Iris pigment epithelial cell (primary cell): ENCODE measurements around the gene FXR2.

Experiments
- DNase-seq: peaks from one replicate; pipeline ENCODE4 v3.0.0-alpha.2; 2011; ENCODE audit warnings: low read depth

Gene FXR2

DNA sequence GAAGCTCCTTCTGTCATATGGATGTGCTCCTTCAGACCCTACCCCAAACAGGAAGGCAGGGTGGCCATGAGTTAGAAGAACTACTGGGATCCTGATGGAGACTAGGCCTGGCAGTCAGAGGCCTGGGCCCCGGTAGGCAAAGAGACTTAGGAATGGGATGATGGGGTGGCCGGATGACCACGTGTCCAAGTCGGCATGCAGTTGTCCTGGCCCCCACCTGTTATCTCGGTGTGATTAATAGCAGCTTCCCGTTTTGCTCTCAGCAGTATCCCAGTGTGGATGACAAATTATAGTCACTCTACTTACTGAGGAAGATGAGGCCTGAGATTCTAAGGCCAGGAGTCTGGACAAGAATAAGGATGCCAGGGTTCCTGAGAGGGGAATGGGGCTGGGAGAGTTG lies 64.4 kb downstream of the FXR2 start:
- no peak for DNase-seq

DNA sequence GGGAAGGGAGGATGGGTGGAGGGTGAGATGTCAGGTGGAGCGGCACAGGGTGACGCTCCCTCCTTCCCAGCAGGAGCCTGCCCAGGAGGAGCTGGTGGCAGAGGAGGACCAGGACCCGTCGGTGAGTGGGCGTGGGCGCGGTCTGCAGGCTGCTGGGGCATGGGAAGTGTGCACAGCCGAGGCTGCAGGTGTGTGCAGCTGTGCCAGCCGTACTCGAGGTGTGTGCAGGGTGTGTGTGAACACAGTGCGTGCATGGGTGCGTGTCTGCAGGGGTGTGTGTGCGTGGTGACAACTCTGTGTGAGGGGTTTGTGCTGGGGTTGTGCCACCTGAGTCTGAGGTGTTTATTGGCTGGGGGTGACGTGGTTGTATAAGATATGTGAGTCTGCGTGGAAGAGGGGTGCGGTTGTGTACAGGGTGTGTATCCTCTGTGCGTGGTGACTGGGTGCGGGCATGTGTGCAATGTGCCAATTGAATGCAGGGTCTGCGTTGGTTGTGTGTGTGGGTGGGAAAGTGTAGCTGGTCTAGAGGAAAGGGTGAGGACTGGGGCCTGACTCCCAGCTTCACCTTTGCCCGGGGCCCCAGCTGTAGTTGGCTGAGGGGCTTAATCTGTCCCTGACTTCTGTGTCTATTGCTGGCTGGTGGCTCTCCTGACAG lies 65.2 kb downstream of the FXR2 start:
- DNase-seq: no peak

DNA sequence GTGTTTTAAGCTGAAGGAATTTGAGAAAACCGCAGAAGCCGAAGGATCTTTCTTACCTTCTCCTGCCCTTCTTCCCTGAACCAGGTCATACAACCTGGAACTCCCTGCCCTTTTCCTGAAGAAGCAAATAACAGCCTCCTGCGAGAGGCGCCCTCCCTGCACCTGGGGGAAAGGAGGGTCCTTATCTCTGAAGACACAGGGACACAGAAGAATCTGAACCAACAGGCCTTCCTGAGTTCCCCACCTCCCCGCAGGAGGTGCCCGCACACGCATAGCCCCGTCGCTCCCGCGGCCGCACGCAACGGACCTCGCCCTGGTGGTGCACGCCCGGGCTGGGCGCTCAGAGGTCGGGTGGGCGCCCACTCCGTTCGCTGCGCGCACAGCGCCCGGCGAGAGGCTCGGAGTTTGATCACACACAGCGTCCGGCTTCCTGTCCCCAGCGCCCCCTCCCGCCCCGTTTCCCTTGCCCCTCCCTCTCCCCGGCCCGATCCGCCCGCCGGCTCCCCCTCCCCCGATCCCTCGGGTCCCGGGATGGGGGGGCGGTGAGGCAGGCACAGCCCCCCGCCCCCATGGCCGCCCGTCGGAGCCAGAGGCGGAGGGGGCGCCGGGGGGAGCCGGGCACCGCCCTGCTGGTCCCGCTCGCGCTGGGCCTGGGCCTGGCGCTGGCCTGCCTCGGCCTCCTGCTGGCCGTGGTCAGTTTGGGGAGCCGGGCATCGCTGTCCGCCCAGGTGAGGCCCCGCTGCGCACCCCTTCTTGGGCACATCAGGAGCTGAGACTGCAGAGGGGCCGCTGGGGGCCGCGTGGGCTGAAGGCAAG lies 65.9 kb downstream of the FXR2 start, which contains the start of gene TNFSF12:
TSS of gene TNFSF12 (plus strand) at position 474 of the 816 bp plus-strand sequence. CDS start at position 570, 96 bp downstream.
- DNase-seq: no peak

DNA sequence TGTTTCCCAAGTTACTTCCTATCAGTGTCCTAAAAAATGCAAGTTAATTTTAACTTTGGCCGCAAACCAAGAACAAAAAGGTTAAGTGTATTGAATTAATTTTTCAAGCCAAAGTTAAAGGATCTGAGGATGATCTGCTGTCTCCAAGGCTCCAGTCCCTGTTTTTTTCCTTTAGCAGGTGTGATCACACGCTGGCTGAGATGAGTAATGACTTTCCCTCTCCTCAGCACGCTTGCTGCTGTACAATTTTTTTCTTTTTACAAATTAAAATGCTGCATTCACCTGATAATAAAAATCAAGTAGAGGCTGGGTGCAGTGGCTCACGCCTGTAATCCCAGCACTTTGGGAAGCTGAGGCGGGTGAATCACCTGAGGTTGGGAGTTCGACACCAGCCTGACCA lies 69.8 kb downstream of the FXR2 start:
- DNase-seq: no peak
